PC-3 (cell line): ENCODE results near the gene SLC39A11. TPM values are rescaled to one million over a fixed set of nuclear protein-coding genes. Genes with fewer than 3 reads are reported as not detected.
A peak's percentile ranks its signal among the peaks of the same experiment; 100 is the strongest.

Experiments used
- ATAC-seq: fragments of 200-7000 bp; cut with Tn5 transposase; 2 replicates; pipeline ENCODE4 v1.9.1; 2020; ENCODE audit warnings: mild to moderate bottlenecking, moderate library complexity
- BruUV-seq: library from RNA; stranded (reverse); fragments of 400-500 nt; replicated peaks from 2 replicates; lab custom pipeline; 2021; lab: Mats Ljungman, UMichigan
- CTCF ChIA-PET: fragments of 300-600 bp; sonication (Branson Sonifier 250); formaldehyde crosslinking; loops from one replicate; lab custom pipeline; 2022; ENCODE audit warnings: antibody characterized with exemption; lab: Charles Lee
- POLR2A ChIA-PET: fragments of 300-600 bp; sonication (Branson Sonifier 250); formaldehyde crosslinking; loops from one replicate; lab custom pipeline; 2022; ENCODE audit warnings: antibody characterized with exemption; ENCODE audit not compliant: unreplicated experiment; lab: Charles Lee
- DNase-seq: peaks from one replicate; pipeline ENCODE4 v3.0.0-alpha.2; 2015
- H2AFZ ChIP-seq: fragments of 300-600 bp; sonication (generic); 2 replicates; pipeline ENCODE4 v1.6.0; 2016; ENCODE audit warnings: antibody characterized with exemption, low read length
- H3F3A ChIP-seq: fragments of 300-600 bp; sonication (generic); one replicate; pipeline ENCODE4 v1.6.0; 2017; ENCODE audit warnings: antibody characterized with exemption, low read length, control low read depth, mild to moderate bottlenecking; ENCODE audit not compliant: unreplicated experiment
- H3K27ac ChIP-seq: fragments of 300-600 bp; sonication (generic); 2 replicates; pipeline ENCODE4 v1.5.1; 2016; ENCODE audit warnings: mild to moderate bottlenecking, low read length
- H3K27me3 ChIP-seq: fragments of 300-600 bp; sonication (generic); 2 replicates; pipeline ENCODE4 v1.6.1; 2016; ENCODE audit warnings: low read length, mixed read lengths
- H3K36me3 ChIP-seq: fragments of 300-600 bp; sonication (generic); 2 replicates; pipeline ENCODE4 v1.6.1; 2016; ENCODE audit warnings: low read depth, mixed run types, low read length, mixed read lengths
- H3K4me1 ChIP-seq: fragments of 300-600 bp; sonication (generic); 2 replicates; pipeline ENCODE4 v1.5.1; 2016; ENCODE audit warnings: low read length; ENCODE audit not compliant: insufficient read depth
- H3K4me2 ChIP-seq: fragments of 300-600 bp; sonication (generic); 2 replicates; pipeline ENCODE4 v1.6.0; 2016; ENCODE audit warnings: low read length
- H3K4me3 ChIP-seq: fragments of 300-600 bp; sonication (generic); 2 replicates; pipeline ENCODE4 v1.5.1; 2016; ENCODE audit warnings: mild to moderate bottlenecking, low read length, mixed read lengths
- H3K79me2 ChIP-seq: fragments of 300-600 bp; sonication (generic); 2 replicates; pipeline ENCODE4 v1.6.1; 2017; ENCODE audit warnings: low read length, mixed read lengths
- H3K9ac ChIP-seq: fragments of 300-600 bp; sonication (generic); 2 replicates; pipeline ENCODE4 v1.6.0; 2016; ENCODE audit warnings: mild to moderate bottlenecking, low read length
- H3K9me2 ChIP-seq: fragments of 300-600 bp; sonication (generic); replicated peaks from 2 replicates; pipeline ENCODE4 v1.6.1; 2016; ENCODE audit warnings: mixed run types, low read length, mixed read lengths
- H3K9me3 ChIP-seq: fragments of 300-600 bp; sonication (generic); 2 replicates; pipeline ENCODE4 v1.6.1; 2016; ENCODE audit warnings: low read length, mixed read lengths
- H4K20me1 ChIP-seq: fragments of 300-600 bp; sonication (generic); 2 replicates; pipeline ENCODE4 v1.6.1; 2016; ENCODE audit warnings: low read length, mixed read lengths
- CTCF ChIP-seq: fragments of 300-600 bp; sonication (generic); conservative IDR thresholded peaks from 2 replicates; pipeline ENCODE4 v1.5.1; 2017; ENCODE audit warnings: antibody characterized with exemption, low read depth, mild to moderate bottlenecking, low read length
- EZH2 ChIP-seq: fragments of 300-600 bp; sonication (generic); IDR thresholded peaks from one replicate; pipeline ENCODE4 v1.6.1; 2017; ENCODE audit warnings: antibody characterized with exemption, mild to moderate bottlenecking, low read length; ENCODE audit not compliant: unreplicated experiment
- EZH2phosphoT487 ChIP-seq: fragments of 300-600 bp; sonication (generic); IDR thresholded peaks from 2 replicates; pipeline ENCODE4 v1.6.1; 2018; ENCODE audit warnings: mild to moderate bottlenecking, antibody characterized with exemption, low read length, borderline replicate concordance
- intact Hi-C: fragments of 100-400 bp; cut with micrococcal nuclease; formaldehyde crosslinking; loops from 2 replicates; pipeline ENCODE4 v1.9.0; 2023
- total RNA-seq: library from RNA; depleted of rRNA; stranded (reverse); fragments of >200 nt; gene quantifications from 2 replicates; pipeline ENCODE4 v1.2.3, GENCODE V29; 2014

SLC39A11 gene
- total RNA-seq, 1 experiment from 2014 or later: 37.7 TPM

GRCh38 chr17:73066148-73066884 lies 26.2 kb downstream of the SLC39A11 start:
- Histone ChIP-seq H3K9me2 (no peaks in the 10 kb centered on the region), H3K4me1 (peaks cover 12% of the 10 kb centered on the region), H3K4me2 (no peak overlapping the region), H3F3A (no peaks in the 10 kb centered on the region), H3K9me3 (no peaks in the 10 kb centered on the region), H3K79me2 (no peaks in the 10 kb centered on the region), H3K27ac (no peak overlapping the region), H4K20me1 (no peaks in the 10 kb centered on the region), H2AFZ (no peak overlapping the region), H3K27me3 (no peaks in the 10 kb centered on the region), H3K4me3 (no peak overlapping the region), H3K9ac (no peak overlapping the region), H3K36me3 (0 out of 2 replicates have a peak, but pooled peaks cover 4% of the 10 kb centered on the region)
- BruUV-seq: no TSS peak
- TF ChIP-seq CTCF (no peak), EZH2phosphoT487 (no peak)
- ATAC-seq (peak; percentile 56), DNase-seq (peak; percentile 19)
- ChIA-PET CTCF (interaction anchor here (0.6 kb wide), 1 partner anchor 304 kb away, joined by 3 read pairs; no protein-coding TSS in a partner anchor), POLR2A (no interaction called here)
- intact Hi-C loops: no loop called here

- DNase-seq: no peak
- no peaks in the 10 kb centered on the region for H3K36me3 ChIP-seq
- no peaks in the 10 kb centered on the region for H3K79me2 ChIP-seq
- ChIA-PET CTCF (no interaction called here), POLR2A (interaction anchor here (0.6 kb wide), 1 partner anchor 70 kb away, joined by 5 read pairs; no protein-coding TSS in a partner anchor)
- no peak overlapping the region for H3K27ac ChIP-seq
- no peak for ATAC-seq
- H3K4me1 ChIP-seq: peaks cover 12% of the 10 kb centered on the region
- no peak overlapping the region for H3K9ac ChIP-seq
- H3K9me2 ChIP-seq: no peaks in the 10 kb centered on the region
- H3F3A ChIP-seq: no peaks in the 10 kb centered on the region
- TF ChIP-seq CTCF (no peak), EZH2phosphoT487 (no peak), EZH2 (no peak)
- no peaks in the 10 kb centered on the region for H3K9me3 ChIP-seq
- H3K4me2 ChIP-seq: no peak overlapping the region
- no peak overlapping the region for H3K4me3 ChIP-seq
- no TSS peak for BruUV-seq
- no peak overlapping the region for H2AFZ ChIP-seq
- intact Hi-C loops: no loop called here
- H3K27me3 ChIP-seq: no peaks in the 10 kb centered on the region
- H4K20me1 ChIP-seq: no peaks in the 10 kb centered on the region
Observed at GRCh38 chr17:73065376-73065775, 27.1 kb downstream of the SLC39A11 start.
